ENCODE results near the gene GALNT17. TPM values are rescaled to one million over a fixed set of nuclear protein-coding genes. Genes with fewer than 3 reads are reported as not detected.

The GALNT17 gene
- total and polyA plus RNA-seq, 4 donors, result 2.8 to 10.8 (median 7.4) TPM

GRCh38 chr7:71712653-71713180, 580.8 kb downstream of the GALNT17 start:
- no peak overlapping the region for H3K9ac ChIP-seq (ENCODE audit: insufficient read depth in 1 of 2, low read length in 2 of 2)
- peaks cover 0 to 3% (median 0%) of the 10 kb centered on the region in 5 donors for H3K4me1 ChIP-seq (ENCODE audit: control insufficient read depth in 5 of 5, insufficient read depth in 5 of 5, low read length in 5 of 5)
- peaks cover 0 to 2% (median 0%) of the 10 kb centered on the region in 4 donors for H3K36me3 ChIP-seq (ENCODE audit: control insufficient read depth in 4 of 4, insufficient read depth in 4 of 4, low read length in 4 of 4)
- no peak for ATAC-seq (ENCODE audit: insufficient read depth, low FRiP score)
- no peaks in the 10 kb centered on the region for H3K27me3 ChIP-seq (ENCODE audit: control insufficient read depth in 3 of 3, insufficient read depth in 3 of 3, low read length in 2 of 3)
- no peak overlapping the region for H3K27ac ChIP-seq (ENCODE audit: low read depth in 1 of 2, low read length in 1 of 2)
- no peak overlapping the region for H3K4me3 ChIP-seq
- 81% methylated on average over 9 of the region's 9 CpGs for WGBS, 2 donors
- no peak for TF ChIP-seq CTCF (IDR thresholded peaks at IDR 0.05; ENCODE audit: control extremely low read depth, extremely low read depth)
- DNase-seq, result no peak
- H3K9me3 ChIP-seq (ENCODE audit: control insufficient read depth in 4 of 4, insufficient read depth in 3 of 4, low read length in 3 of 4), result peaks cover 0 to 3% (median 0%) of the 10 kb centered on the region in 4 donors

- Histone ChIP-seq H3K4me3 (no peak overlapping the region), H3K9me3 (ENCODE audit: control insufficient read depth in 4 of 4, insufficient read depth in 3 of 4, low read length in 3 of 4) (no peaks in the 10 kb centered on the region), H3K27me3 (ENCODE audit: control insufficient read depth in 3 of 3, insufficient read depth in 3 of 3, low read length in 2 of 3) (peaks cover 0 to 2% (median 0%) of the 10 kb centered on the region in 3 donors), H3K9ac (ENCODE audit: insufficient read depth in 1 of 2, low read length in 2 of 2) (no peak overlapping the region), H3K36me3 (ENCODE audit: control insufficient read depth in 4 of 4, insufficient read depth in 4 of 4, low read length in 4 of 4) (peaks cover 0 to 2% (median 0%) of the 10 kb centered on the region in 4 donors), H3K4me1 (ENCODE audit: control insufficient read depth in 5 of 5, insufficient read depth in 5 of 5, low read length in 5 of 5) (peaks cover 0 to 3% (median 0%) of the 10 kb centered on the region in 5 donors), H3K27ac (ENCODE audit: low read depth in 1 of 2, low read length in 1 of 2) (no peak overlapping the region)
- WGBS, 2 donors, result 31 to 33% methylated on average over 3 of the region's 3 CpGs
- no peak for TF ChIP-seq CTCF (IDR thresholded peaks at IDR 0.05; ENCODE audit: control extremely low read depth, extremely low read depth)
- DNase-seq (peak in 1 of 3 donors; percentile 47), ATAC-seq (ENCODE audit: insufficient read depth, low FRiP score) (no peak)
These were observed 584.7 kb downstream of the GALNT17 start for GRCh38 chr7:71716690-71717089.

GRCh38 chr7:71718563-71718962, 586.6 kb downstream of the GALNT17 start:
- H3K27me3 ChIP-seq (ENCODE audit: control insufficient read depth in 3 of 3, insufficient read depth in 3 of 3, low read length in 2 of 3), result peaks cover 0 to 2% (median 0%) of the 10 kb centered on the region in 3 donors
- no peak for DNase-seq
- H3K9ac ChIP-seq (ENCODE audit: insufficient read depth in 1 of 2, low read length in 2 of 2), result no peak overlapping the region
- no peaks in the 10 kb centered on the region for H3K9me3 ChIP-seq (ENCODE audit: control insufficient read depth in 4 of 4, insufficient read depth in 3 of 4, low read length in 3 of 4)
- H3K27ac ChIP-seq (ENCODE audit: low read depth in 1 of 2, low read length in 1 of 2), result no peak overlapping the region
- peaks cover 0 to 3% (median 0%) of the 10 kb centered on the region in 5 donors for H3K4me1 ChIP-seq (ENCODE audit: control insufficient read depth in 5 of 5, insufficient read depth in 5 of 5, low read length in 5 of 5)
- no peak for TF ChIP-seq CTCF (IDR thresholded peaks at IDR 0.05; ENCODE audit: control extremely low read depth, extremely low read depth)
- 86 to 91% methylated on average over 6 of the region's 6 CpGs for WGBS, 2 donors
- no peaks in the 10 kb centered on the region for H3K36me3 ChIP-seq (ENCODE audit: control insufficient read depth in 4 of 4, insufficient read depth in 4 of 4, low read length in 4 of 4)
- no peak overlapping the region for H3K4me3 ChIP-seq
- ATAC-seq (ENCODE audit: insufficient read depth, low FRiP score), result no peak

GRCh38 chr7:71721742-71722141, 589.8 kb downstream of the GALNT17 start:
- Histone ChIP-seq H3K4me1 (ENCODE audit: control insufficient read depth in 5 of 5, insufficient read depth in 5 of 5, low read length in 5 of 5) (peaks cover 0 to 7% (median 0%) of the 10 kb centered on the region in 5 donors), H3K36me3 (ENCODE audit: control insufficient read depth in 4 of 4, insufficient read depth in 4 of 4, low read length in 4 of 4) (no peaks in the 10 kb centered on the region), H3K9me3 (ENCODE audit: control insufficient read depth in 4 of 4, insufficient read depth in 3 of 4, low read length in 3 of 4) (no peaks in the 10 kb centered on the region), H3K27ac (ENCODE audit: low read depth in 1 of 2, low read length in 1 of 2) (no peak overlapping the region), H3K4me3 (no peak overlapping the region), H3K27me3 (ENCODE audit: control insufficient read depth in 3 of 3, insufficient read depth in 3 of 3, low read length in 2 of 3) (peaks cover 0 to 2% (median 0%) of the 10 kb centered on the region in 3 donors), H3K9ac (ENCODE audit: insufficient read depth in 1 of 2, low read length in 2 of 2) (no peak overlapping the region)
- no peak for DNase-seq
- no peak for ATAC-seq (ENCODE audit: insufficient read depth, low FRiP score)
- TF ChIP-seq CTCF (IDR thresholded peaks at IDR 0.05; ENCODE audit: control extremely low read depth, extremely low read depth), result no peak
- 61 to 78% methylated on average over 3 of the region's 3 CpGs for WGBS, 2 donors

Data from lung (tissue), 12 donors.